Testis (tissue), 2 donors: ENCODE results near the gene PACSIN3.

Source experiments
- POLR2A ChIP-seq: fragments of 450-650 bp; IDR thresholded peaks from one replicate; pipeline ENCODE4 v1.6.1; 2017; ENCODE audit warnings: antibody characterized with exemption, mild to moderate bottlenecking, moderate library complexity
- TF ChIP-seq, protein P1 (sequence below), 3 experiments: fragments of 450-650 bp in 2 of 3; fragments of 200-600 bp in 1 of 3; sonication (generic) in 1 of 3; IDR thresholded peaks; one replicate each; pipeline ENCODE4 v1.5.1; 2016 to 2019; ENCODE audit warnings: antibody characterized with exemption in 3 of 3, mild to moderate bottlenecking in 2 of 3, moderate library complexity in 1 of 3

GRCh38 chr11:47144541-47144940 lies 41.7 kb downstream of the PACSIN3 start:
- TF ChIP-seq, protein P1, sequence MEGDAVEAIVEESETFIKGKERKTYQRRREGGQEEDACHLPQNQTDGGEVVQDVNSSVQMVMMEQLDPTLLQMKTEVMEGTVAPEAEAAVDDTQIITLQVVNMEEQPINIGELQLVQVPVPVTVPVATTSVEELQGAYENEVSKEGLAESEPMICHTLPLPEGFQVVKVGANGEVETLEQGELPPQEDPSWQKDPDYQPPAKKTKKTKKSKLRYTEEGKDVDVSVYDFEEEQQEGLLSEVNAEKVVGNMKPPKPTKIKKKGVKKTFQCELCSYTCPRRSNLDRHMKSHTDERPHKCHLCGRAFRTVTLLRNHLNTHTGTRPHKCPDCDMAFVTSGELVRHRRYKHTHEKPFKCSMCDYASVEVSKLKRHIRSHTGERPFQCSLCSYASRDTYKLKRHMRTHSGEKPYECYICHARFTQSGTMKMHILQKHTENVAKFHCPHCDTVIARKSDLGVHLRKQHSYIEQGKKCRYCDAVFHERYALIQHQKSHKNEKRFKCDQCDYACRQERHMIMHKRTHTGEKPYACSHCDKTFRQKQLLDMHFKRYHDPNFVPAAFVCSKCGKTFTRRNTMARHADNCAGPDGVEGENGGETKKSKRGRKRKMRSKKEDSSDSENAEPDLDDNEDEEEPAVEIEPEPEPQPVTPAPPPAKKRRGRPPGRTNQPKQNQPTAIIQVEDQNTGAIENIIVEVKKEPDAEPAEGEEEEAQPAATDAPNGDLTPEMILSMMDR (IDR thresholded peaks at IDR 0.05): no peak
- no peak for TF ChIP-seq POLR2A
